A549 (cell line): Measurements from ENCODE around the gene ZNF407. TPM values are rescaled to one million over a fixed set of nuclear protein-coding genes. Genes with fewer than 3 reads are reported as not detected.

Experiments used
- ATAC-seq, 2 experiments: fragments of 200-7000 bp in 1 of 2; fragments of >200 bp in 1 of 2; cut with Nextera tagmentation in 1 of 2; cut with Tn5 transposase in 1 of 2; 3 replicates each; pipeline versions ENCODE4 v1.8.0 to v1.9.1; 2018 to 2020; ENCODE audit warnings: mild to moderate bottlenecking in 1 of 2, moderate library complexity in 1 of 2
- CTCF ChIA-PET: fragments of 300-600 bp; sonication (Branson Sonifier 250); formaldehyde crosslinking; extraction: SDS; loops from one replicate; lab custom pipeline; 2021; ENCODE audit warnings: antibody characterized with exemption, inconsistent platforms; lab: Yijun Ruan, JAX
- POLR2A ChIA-PET: fragments of 350-600 bp; formaldehyde crosslinking; extraction: SDS; loops from one replicate; lab custom pipeline; 2021; ENCODE audit warnings: antibody characterized with exemption, inconsistent platforms; lab: Yijun Ruan, JAX
- DNase-seq, 2 experiments: peaks; one replicate each; pipeline versions ENCODE4 v3.0.0 to v3.0.0-alpha.2; 2011 to 2016; ENCODE audit warnings: low read depth in 1 of 2, low spot score in 1 of 2
- FAIRE-seq: peaks from 2 replicates; lab custom pipeline; 2011; peaks lifted over from hg19 to GRCh38; lab: Jason Lieb, UNC
- H3K27ac ChIP-seq, 2 experiments: fragments of >200 bp; sonication (Bioruptor Twin); formaldehyde crosslinking; 3 replicates each; pipeline ENCODE4 v1.5.1; 2016 to 2017
- H3K4me1 ChIP-seq: fragments of >200 bp; sonication (Bioruptor Twin); formaldehyde crosslinking; 3 replicates; pipeline ENCODE4 v1.6.1; 2016
- H3K4me2 ChIP-seq: fragments of >200 bp; sonication (Bioruptor Twin); formaldehyde crosslinking; 3 replicates; pipeline ENCODE4 v1.6.1; 2016
- H3K4me3 ChIP-seq: fragments of >200 bp; sonication (Bioruptor Twin); formaldehyde crosslinking; 3 replicates; pipeline ENCODE4 v1.5.1; 2016
- H3K9me3 ChIP-seq: fragments of >200 bp; sonication (Bioruptor Twin); formaldehyde crosslinking; 3 replicates; pipeline ENCODE4 v1.6.1; 2016
- CHD2 ChIP-seq: fragments of 150-350 bp; IDR thresholded peaks from 2 replicates; pipeline ENCODE4 v1.6.1; 2014; ENCODE audit warnings: low read length; ENCODE audit not compliant: partially characterized antibody
- ESRRA ChIP-seq: fragments of 150-350 bp; IDR thresholded peaks from 2 replicates; pipeline ENCODE4 v1.6.1; 2014; ENCODE audit warnings: mild to moderate bottlenecking, low read length, borderline replicate concordance
- HOXA7 ChIP-seq: fragments of 250-450 bp; sonication (Bioruptor Pico); IDR thresholded peaks from 2 replicates; pipeline ENCODE4 v1.5.0; 2020; ENCODE audit warnings: mild to moderate bottlenecking, moderate library complexity
- JUNB ChIP-seq: fragments of >200 bp; sonication (Bioruptor Twin); formaldehyde crosslinking; IDR thresholded peaks from 2 replicates; pipeline ENCODE4 v1.6.1; 2016
- KDM5A ChIP-seq: fragments of 200-600 bp; sonication (generic); IDR thresholded peaks from 2 replicates; pipeline ENCODE4 v1.6.1; 2016; ENCODE audit warnings: antibody characterized with exemption, mild to moderate bottlenecking
- MYC ChIP-seq: IDR thresholded peaks from 2 replicates; pipeline ENCODE4 v1.6.1; 2012; ENCODE audit warnings: mild to moderate bottlenecking, inconsistent platforms, low read length, improper control_type of control experiment, borderline replicate concordance
- NFE2L2 ChIP-seq: fragments of 150-350 bp; conservative IDR thresholded peaks from 2 replicates; pipeline ENCODE4 v1.6.1; 2014; ENCODE audit warnings: low read length
- NPAS2 ChIP-seq: fragments of 250-450 bp; sonication (Bioruptor Pico); IDR thresholded peaks from 2 replicates; pipeline ENCODE4 v1.8.0; 2022; ENCODE audit warnings: mild to moderate bottlenecking, moderate library complexity, borderline replicate concordance
- PHF8 ChIP-seq: fragments of 200-600 bp; sonication (generic); IDR thresholded peaks from 2 replicates; pipeline ENCODE4 v1.6.1; 2016; ENCODE audit warnings: low read depth, mild to moderate bottlenecking, antibody characterized with exemption, moderate library complexity, borderline replicate concordance
- POLR2A ChIP-seq: IDR thresholded peaks from 2 replicates; pipeline ENCODE4 v1.6.1; 2012; ENCODE audit warnings: mild to moderate bottlenecking, low read length
- RARB ChIP-seq: fragments of 250-450 bp; sonication (Bioruptor Pico); IDR thresholded peaks from 2 replicates; pipeline ENCODE4 v1.8.0; 2021; ENCODE audit warnings: mild to moderate bottlenecking, moderate library complexity
- REST ChIP-seq: fragments of 200-600 bp; sonication (generic); IDR thresholded peaks from 2 replicates; pipeline ENCODE4 v1.6.1; 2016; ENCODE audit warnings: antibody characterized with exemption, mild to moderate bottlenecking, moderate library complexity
- RFX5 ChIP-seq: fragments of 450-650 bp; IDR thresholded peaks from 2 replicates; pipeline ENCODE4 v1.7.1; 2014; ENCODE audit warnings: antibody characterized with exemption, mild to moderate bottlenecking, moderate library complexity
- ZFP36 ChIP-seq: fragments of 450-650 bp; IDR thresholded peaks from 2 replicates; pipeline ENCODE4 v1.6.1; 2014; ENCODE audit warnings: borderline replicate concordance; ENCODE audit not compliant: partially characterized antibody
- WGBS: methylation state at CpG from one replicate; pipeline ENCODE4 v1.1.6; 2017; ENCODE audit errors: missing lambda C conversion rate; 5-methylcytosine and 5-hydroxymethylcytosine counted together
- polyA plus RNA-seq, 4 experiments: library from polyadenylated mRNA; depleted of rRNA in 3 of 4; stranded (reverse); fragments of >200 nt; fragmentation: RNase III in 1 of 4; extraction: RNeasy Plus Mini Kit Qiagen cat#74134 plus additional on column Dnase treatment in 1 of 4; gene quantifications; 2 replicates in 3 of 4; 3 replicates in 1 of 4; pipeline ENCODE4 v1.2.3, GENCODE V29; 2011 to 2017
- TF ChIP-seq, protein P1 (sequence below): IDR thresholded peaks from 2 replicates; pipeline ENCODE4 v1.6.1; 2012; ENCODE audit warnings: low read depth, borderline replicate concordance

Gene ZNF407
- polyA plus RNA-seq, 2 of the 4 experiments (the other 2 are of a cell fraction): 2.5 to 3.0 TPM

- FAIRE-seq: no peak
- H3K27ac ChIP-seq: no peak overlapping the region
- H3K4me2 ChIP-seq: no peak overlapping the region
- WGBS: 72% methylated on average over 27 of the region's 31 CpGs
- TF ChIP-seq JUNB (no peak), NFE2L2 (no peak), KDM5A (no peak), REST (no peak), HOXA7 (CRISPR knock-in tag) (no peak), MYC (no peak), CHD2 (no peak), RARB (CRISPR knock-in tag) (no peak), POLR2A (no peak)
- TF ChIP-seq, protein P1, sequence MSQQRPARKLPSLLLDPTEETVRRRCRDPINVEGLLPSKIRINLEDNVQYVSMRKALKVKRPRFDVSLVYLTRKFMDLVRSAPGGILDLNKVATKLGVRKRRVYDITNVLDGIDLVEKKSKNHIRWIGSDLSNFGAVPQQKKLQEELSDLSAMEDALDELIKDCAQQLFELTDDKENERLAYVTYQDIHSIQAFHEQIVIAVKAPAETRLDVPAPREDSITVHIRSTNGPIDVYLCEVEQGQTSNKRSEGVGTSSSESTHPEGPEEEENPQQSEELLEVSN: no peak
- DNase-seq: no peak
- no peaks in the 10 kb centered on the region for H3K4me1 ChIP-seq
- ChIA-PET POLR2A (no interaction called here), CTCF (no interaction called here)
- no peak overlapping the region for H3K4me3 ChIP-seq
- no peaks in the 10 kb centered on the region for H3K9me3 ChIP-seq
- ATAC-seq: no peak
Measured at GRCh38 chr18:75089748-75090327, 492.2 kb downstream of the ZNF407 start.

DNA sequence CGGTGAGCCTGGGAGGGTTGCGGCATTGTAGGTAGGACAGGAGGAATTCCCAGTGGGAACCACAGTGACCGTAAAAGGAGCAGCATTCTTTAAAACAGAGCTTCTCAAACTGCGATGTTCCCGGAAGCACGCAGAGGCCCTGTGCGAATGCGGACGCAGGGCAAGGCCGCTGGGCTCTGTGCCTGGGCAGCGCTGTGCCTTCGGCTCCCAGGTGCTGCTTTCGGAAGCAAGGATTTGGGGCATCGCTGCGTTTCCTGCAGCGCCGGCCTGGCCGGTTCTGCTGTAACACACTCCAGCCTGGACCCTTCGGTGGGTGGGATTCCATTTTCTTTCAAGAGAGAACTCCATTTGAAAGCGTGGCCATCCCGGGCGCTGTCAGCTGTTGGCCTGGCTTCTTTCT, 492.7 kb downstream of the ZNF407 start:
- FAIRE-seq (no peak), ATAC-seq (no peak), DNase-seq (no peak)
- WGBS: 93% methylated on average over 22 of the region's 22 CpGs
- no peak overlapping the region for H3K27ac ChIP-seq
- ChIA-PET CTCF (no interaction called here), POLR2A (no interaction called here)
- H3K4me1 ChIP-seq: no peaks in the 10 kb centered on the region
- no peak overlapping the region for H3K4me2 ChIP-seq
- no peak overlapping the region for H3K4me3 ChIP-seq
- no peak for TF ChIP-seq ESRRA
- no peak for TF ChIP-seq ZFP36
- no peak for TF ChIP-seq HOXA7 (CRISPR knock-in tag)
- no peak for TF ChIP-seq REST
- no peak for TF ChIP-seq MYC
- no peak for TF ChIP-seq NPAS2 (CRISPR knock-in tag)
- no peak for TF ChIP-seq PHF8
- TF ChIP-seq RFX5: no peak
- no peak for TF ChIP-seq CHD2
- H3K9me3 ChIP-seq: no peaks in the 10 kb centered on the region
